Activated CD4-positive, alpha-beta memory T cell treated with anti-CD3 and anti-CD28 coated beads for 36 hours (primary cell): ENCODE measurements around the gene IL12RB1. TPM values are rescaled to one million over a fixed set of nuclear protein-coding genes. Genes with fewer than 3 reads are reported as not detected.
A peak's percentile ranks its signal among the peaks of the same experiment; 100 is the strongest.
"Not testable (repeated sequence)": the region's sequence is repeated elsewhere in the genome, so short reads cannot be mapped to it uniquely, and the experiment has no call there.

Source experiments
- CTCF ChIA-PET: fragments of 350-600 bp; sonication (Branson Sonifier 250); formaldehyde crosslinking; loops from one replicate; lab custom pipeline; 2021; ENCODE audit warnings: antibody characterized with exemption, inconsistent platforms; lab: Charles Lee
- POLR2A ChIA-PET: fragments of 350-600 bp; sonication (Branson Sonifier 250); formaldehyde crosslinking; loops from one replicate; lab custom pipeline; 2021; ENCODE audit warnings: antibody characterized with exemption; lab: Charles Lee
- DNase-seq: peaks from one replicate; pipeline ENCODE4 v3.0.0-alpha.2; 2020
- H3K27ac Mint-ChIP-seq: one replicate; pipeline ENCODE4 v1.8.0; 2021; ENCODE audit warnings: mixed read lengths
- H3K27me3 Mint-ChIP-seq: one replicate; pipeline ENCODE4 v1.8.0; 2021; ENCODE audit warnings: mixed read lengths
- H3K36me3 Mint-ChIP-seq: one replicate; pipeline ENCODE4 v1.8.0; 2021; ENCODE audit warnings: mixed read lengths
- H3K4me1 Mint-ChIP-seq: one replicate; pipeline ENCODE4 v1.8.0; 2021; ENCODE audit warnings: low read depth, mixed read lengths
- H3K4me3 Mint-ChIP-seq: one replicate; pipeline ENCODE4 v1.8.0; 2021; ENCODE audit warnings: mild to moderate bottlenecking, mixed read lengths
- H3K9me3 Mint-ChIP-seq: one replicate; pipeline ENCODE4 v1.8.0; 2021; ENCODE audit warnings: mixed read lengths
- intact Hi-C: fragments of 100-400 bp; cut with micrococcal nuclease; formaldehyde crosslinking; loops from one replicate; pipeline ENCODE4 v1.15.1; 2023
- total RNA-seq, 2 experiments: library from RNA; stranded (reverse); gene quantifications; one replicate each; pipeline ENCODE4 v1.2.3, GENCODE V29; 2021

Gene IL12RB1
- total RNA-seq, 2 experiments from 2014 or later, result 22.6 to 23.3 TPM

DNA sequence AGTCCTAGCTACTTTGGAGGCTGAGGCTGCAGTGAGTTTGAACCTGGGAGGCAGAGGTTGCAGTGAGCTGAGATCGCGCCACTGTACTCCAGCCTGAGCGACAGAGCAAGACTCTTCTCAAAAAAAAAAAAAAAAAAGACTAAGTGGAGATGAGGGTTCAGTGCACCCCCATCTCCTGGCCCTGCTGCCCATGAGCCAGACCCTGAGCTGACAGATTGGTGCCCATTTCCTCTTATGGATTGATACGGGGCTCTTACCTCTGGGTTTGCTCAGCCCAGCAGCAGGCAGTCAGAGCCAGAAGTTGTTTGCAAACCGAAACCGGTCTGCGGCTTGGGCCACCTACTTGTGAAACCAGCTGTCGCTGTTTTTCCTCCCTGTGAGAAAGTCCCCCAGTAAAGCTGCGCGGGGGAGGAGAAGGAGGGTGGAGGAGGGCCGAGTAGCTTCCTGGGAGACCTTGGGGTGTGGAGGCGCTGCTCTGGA lies 41.9 kb downstream of the IL12RB1 start:
- peaks cover 7% of the 10 kb centered on the region for H3K9me3 Mint-ChIP-seq
- peak overlapping the region; percentile 50 for H3K4me3 Mint-ChIP-seq
- CTCF ChIA-PET, result interaction anchor here (0.6 to 2.2 kb wide), 15 partner anchors 13 to 123 kb away, joined by 3 to 10 read pairs (median 4); partner anchors contain the start of genes ARRDC2 and IL12RB1
- peaks cover 2% of the 10 kb centered on the region for H3K27me3 Mint-ChIP-seq
- POLR2A ChIA-PET, result interaction anchor here (0.6 to 1.6 kb wide), 8 partner anchors 14 to 197 kb away, joined by 3 to 12 read pairs (median 4); partner anchors contain the start of genes IL12RB1 and JAK3
- H3K27ac Mint-ChIP-seq, result peak overlapping the region; percentile 75
- DNase-seq, result peak; percentile 97
- peaks cover 37% of the 10 kb centered on the region for H3K4me1 Mint-ChIP-seq
- H3K36me3 Mint-ChIP-seq, result no peaks in the 10 kb centered on the region
- intact Hi-C loops, result loop anchor here (1.0 to 2.0 kb wide), 5 partner anchors 13 to 46 kb away; no protein-coding TSS in a partner anchor

DNA sequence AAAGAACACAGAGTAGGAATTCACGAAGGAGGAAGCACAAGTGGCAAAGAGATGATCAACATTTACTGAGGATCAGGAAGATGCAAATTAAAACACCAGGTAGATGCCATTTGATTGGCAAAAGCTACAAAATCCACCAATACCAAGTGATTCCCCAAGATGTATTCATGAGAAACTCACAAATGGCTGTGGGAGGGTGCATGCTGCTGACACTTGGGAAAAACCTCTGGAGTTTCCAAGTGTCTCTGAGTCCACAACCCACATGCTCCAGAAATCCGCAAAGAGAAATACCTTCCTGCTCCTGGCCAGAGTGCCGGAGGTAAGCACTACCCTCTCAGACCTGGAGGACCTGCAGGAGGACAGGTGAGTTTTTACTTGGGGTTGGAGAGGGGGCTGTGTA lies 43.1 kb downstream of the IL12RB1 start:
- peaks cover 2% of the 10 kb centered on the region for H3K27me3 Mint-ChIP-seq
- DNase-seq, result no peak
- intact Hi-C loops, result loop anchor here (2.0 kb wide), 2 partner anchors 37 to 47 kb away; no protein-coding TSS in a partner anchor
- no peak overlapping the region for H3K27ac Mint-ChIP-seq
- ChIA-PET CTCF (interaction anchor here (1.1 to 1.7 kb wide), 4 partner anchors 18 to 125 kb away, joined by 3 to 4 read pairs (median 4); partner anchors contain the start of gene IL12RB1), POLR2A (no interaction called here)
- peaks cover 35% of the 10 kb centered on the region for H3K4me1 Mint-ChIP-seq
- H3K4me3 Mint-ChIP-seq, result no peak overlapping the region
- no peaks in the 10 kb centered on the region for H3K36me3 Mint-ChIP-seq
- H3K9me3 Mint-ChIP-seq, result peaks cover 7% of the 10 kb centered on the region

DNA sequence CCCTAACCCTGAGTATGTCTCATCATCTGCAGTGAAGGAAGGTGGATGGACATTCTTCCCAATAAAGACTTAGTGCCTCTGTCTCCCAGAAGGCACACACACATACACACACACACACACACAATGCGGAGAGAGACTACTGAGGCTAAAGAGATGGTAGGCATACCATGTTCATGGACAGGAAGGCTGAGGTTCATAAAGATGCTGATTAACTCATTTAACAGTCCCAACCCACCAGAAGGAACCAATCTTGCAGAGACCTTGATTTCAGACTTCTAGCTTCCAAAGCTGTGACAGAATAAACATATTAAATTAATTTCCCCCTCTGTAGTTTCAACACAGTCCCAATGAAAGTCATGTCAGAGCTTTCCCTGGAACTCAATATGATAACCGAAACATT lies 45.7 kb downstream of the IL12RB1 start:
- Mint-ChIP-seq H3K27me3 (peaks cover 2% of the 10 kb centered on the region), H3K4me3 (no peak overlapping the region), H3K9me3 (peaks cover 7% of the 10 kb centered on the region), H3K27ac (no peak overlapping the region), H3K36me3 (no peaks in the 10 kb centered on the region), H3K4me1 (peaks cover 27% of the 10 kb centered on the region)
- CTCF ChIA-PET, result no interaction called here
- no peak for DNase-seq
- POLR2A ChIA-PET, result no interaction called here
- intact Hi-C loops, result no loop called here

DNA sequence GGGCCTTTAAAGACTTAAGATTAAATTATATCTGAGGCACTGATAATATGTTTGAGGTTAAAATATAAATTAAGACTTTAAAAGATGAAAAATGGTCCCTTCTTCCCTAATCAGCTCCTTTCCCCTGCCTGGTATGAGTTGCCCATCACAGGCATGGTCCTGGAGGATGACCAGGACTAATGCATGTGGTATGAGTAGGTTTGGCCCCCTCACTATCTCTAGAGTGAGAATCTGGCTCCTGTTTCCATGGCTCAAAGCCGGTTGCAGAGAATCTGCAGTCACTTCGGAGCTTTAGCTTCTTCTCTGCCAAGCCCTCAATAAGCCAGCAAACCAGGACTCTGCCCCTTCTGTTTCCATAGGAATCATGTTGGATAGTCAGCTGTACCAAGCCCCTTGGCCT lies 54.6 kb downstream of the IL12RB1 start:
- intact Hi-C loops, H3K4me3 Mint-ChIP-seq, CTCF ChIA-PET, H3K36me3 Mint-ChIP-seq, H3K9me3 Mint-ChIP-seq, H3K27me3 Mint-ChIP-seq, DNase-seq, H3K4me1 Mint-ChIP-seq, H3K27ac Mint-ChIP-seq, POLR2A ChIA-PET: not testable (repeated sequence)

DNA sequence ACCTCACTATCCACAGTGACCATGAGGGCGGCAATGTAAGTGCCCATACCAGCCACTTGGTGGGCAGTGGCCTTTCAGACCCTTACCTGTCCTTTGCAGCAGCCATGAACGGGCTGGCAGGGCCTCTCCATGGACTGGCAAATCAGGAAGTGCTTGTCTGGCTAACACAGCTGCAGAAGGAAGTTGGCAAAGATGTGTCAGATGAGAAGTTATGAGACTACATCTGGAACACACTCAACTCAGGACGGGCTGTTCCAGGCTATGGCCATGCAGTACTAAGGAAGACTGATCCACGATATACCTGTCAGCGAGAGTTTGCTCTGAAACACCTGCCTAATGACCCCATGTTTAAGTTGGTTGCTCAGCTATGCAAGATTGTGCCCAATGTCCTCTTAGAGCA lies 55.3 kb downstream of the IL12RB1 start:
- intact Hi-C loops, H3K9me3 Mint-ChIP-seq, DNase-seq, POLR2A ChIA-PET, H3K27me3 Mint-ChIP-seq, H3K27ac Mint-ChIP-seq, H3K4me1 Mint-ChIP-seq, H3K36me3 Mint-ChIP-seq, H3K4me3 Mint-ChIP-seq: not testable (repeated sequence)
- CTCF ChIA-PET, result interaction anchor here (1.0 to 1.1 kb wide), 2 partner anchors 24 to 25 kb away, joined by 4 to 5 read pairs; no protein-coding TSS in a partner anchor

DNA sequence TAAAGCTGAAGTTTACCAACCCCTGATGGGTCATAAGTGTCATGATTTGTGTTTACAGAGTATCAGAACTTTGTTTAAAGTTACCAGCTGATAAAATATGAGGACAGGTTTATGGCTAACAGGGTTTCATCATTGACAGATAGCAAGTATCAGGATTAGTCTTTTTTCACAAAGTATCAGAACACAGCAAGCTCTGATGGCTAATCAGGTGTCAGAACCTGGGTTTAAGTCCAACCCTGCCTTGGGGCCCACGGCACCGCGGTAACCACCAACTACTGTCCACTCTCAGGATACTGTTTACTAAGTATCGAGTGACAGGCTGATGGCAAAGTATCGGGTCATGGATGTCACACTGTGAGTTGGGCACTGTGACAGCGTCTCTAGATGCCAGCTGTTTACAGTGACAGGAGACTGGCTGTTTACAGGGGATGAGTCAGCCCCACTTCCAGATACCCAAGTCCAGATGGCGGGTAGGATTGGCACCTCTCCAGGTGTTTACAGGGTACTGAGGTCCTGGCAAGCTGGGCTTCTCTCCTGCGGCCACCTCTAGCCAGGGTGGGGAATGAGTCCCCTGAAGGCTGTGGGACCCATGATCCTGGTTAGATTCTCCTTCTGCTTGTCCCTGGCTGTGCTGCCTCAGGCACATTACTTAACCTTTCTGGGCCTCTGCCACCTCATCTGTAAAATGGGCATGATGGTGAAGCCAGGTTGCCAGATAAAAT lies 57.0 kb downstream of the IL12RB1 start:
- no peak for DNase-seq
- no peak overlapping the region for H3K27ac Mint-ChIP-seq
- no peaks in the 10 kb centered on the region for H3K36me3 Mint-ChIP-seq
- H3K4me1 Mint-ChIP-seq, result peaks cover 10% of the 10 kb centered on the region
- H3K4me3 Mint-ChIP-seq, result no peak overlapping the region
- intact Hi-C loops, result no loop called here
- ChIA-PET POLR2A (no interaction called here), CTCF (interaction anchor here (0.8 kb wide), 1 partner anchor 20 kb away, joined by 4 read pairs; no protein-coding TSS in a partner anchor)
- no peaks in the 10 kb centered on the region for H3K27me3 Mint-ChIP-seq
- H3K9me3 Mint-ChIP-seq, result no peaks in the 10 kb centered on the region

DNA sequence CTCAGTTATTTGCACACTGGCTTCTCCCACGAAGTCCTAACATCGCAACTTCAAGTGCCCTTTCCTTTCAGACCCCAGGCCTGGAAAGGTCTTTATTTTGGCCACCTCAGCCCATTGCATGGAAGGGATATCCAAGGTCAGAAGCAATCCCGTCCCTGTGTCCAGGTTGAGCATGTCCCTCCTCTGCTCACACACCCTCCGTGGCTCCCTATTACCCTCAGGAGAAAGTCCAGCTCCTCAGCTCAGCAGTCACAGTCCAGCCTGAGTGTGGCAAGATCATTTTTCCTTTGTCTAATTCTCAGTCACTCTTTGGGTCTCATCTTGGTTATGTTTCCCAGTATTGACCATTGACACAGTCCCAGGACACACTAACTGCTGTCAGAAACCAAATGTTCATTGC lies 59.6 kb downstream of the IL12RB1 start:
- Mint-ChIP-seq H3K27me3 (no peaks in the 10 kb centered on the region), H3K27ac (no peak overlapping the region), H3K9me3 (no peaks in the 10 kb centered on the region), H3K4me3 (no peak overlapping the region), H3K36me3 (no peaks in the 10 kb centered on the region), H3K4me1 (peaks cover 31% of the 10 kb centered on the region)
- intact Hi-C loops, result no loop called here
- no peak for DNase-seq
- POLR2A ChIA-PET, result no interaction called here
- CTCF ChIA-PET, result no interaction called here

DNA sequence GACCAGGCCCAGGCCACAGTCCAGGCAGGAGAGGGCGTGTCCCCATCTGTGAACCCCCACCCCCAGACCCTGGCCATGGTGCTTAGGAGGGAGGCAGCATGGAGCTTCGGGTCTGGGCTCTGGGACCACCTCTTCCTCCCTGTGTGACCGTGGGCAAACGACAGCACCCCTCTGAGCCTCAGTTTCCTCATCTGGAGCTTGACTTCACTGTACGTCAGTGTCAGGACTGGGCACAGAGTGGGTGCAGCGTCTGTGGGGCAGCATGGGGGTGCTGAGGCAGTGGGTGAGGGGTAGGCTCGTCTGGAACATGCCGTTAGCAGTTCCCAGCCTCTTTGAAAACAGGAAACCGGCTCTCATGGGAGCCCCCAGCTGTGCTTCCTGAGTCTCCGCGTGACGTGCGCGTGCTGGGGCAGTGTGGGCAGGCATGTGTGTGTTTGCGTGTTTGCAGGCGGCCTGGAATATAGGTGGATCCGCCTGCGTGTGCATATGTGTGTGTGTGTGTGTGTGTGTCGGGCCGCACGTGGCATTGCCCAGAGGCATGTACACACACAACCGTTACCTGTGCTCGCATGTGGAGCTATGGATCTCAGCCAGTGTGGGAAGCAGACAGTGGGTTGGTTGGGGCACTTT lies 63.0 kb downstream of the IL12RB1 start:
- Mint-ChIP-seq H3K27me3 (no peaks in the 10 kb centered on the region), H3K9me3 (no peaks in the 10 kb centered on the region), H3K36me3 (no peaks in the 10 kb centered on the region), H3K27ac (peak overlapping the region; percentile 81), H3K4me3 (peak overlapping the region; percentile 68), H3K4me1 (peaks cover 49% of the 10 kb centered on the region)
- peak; percentile 69 for DNase-seq
- POLR2A ChIA-PET, result interaction anchor here (0.7 to 1.5 kb wide), 5 partner anchors 10 to 33 kb away, joined by 3 to 6 read pairs (median 5); partner anchors contain the start of gene ARRDC2
- CTCF ChIA-PET, result interaction anchor here (0.6 to 1.5 kb wide), 7 partner anchors 16 to 164 kb away, joined by 3 to 6 read pairs (median 4); partner anchors contain the start of gene RPL18A
- intact Hi-C loops, result loop anchor here (2.0 to 5.0 kb wide), 2 partner anchors 15 to 34 kb away; partner anchors contain the start of gene ARRDC2

DNA sequence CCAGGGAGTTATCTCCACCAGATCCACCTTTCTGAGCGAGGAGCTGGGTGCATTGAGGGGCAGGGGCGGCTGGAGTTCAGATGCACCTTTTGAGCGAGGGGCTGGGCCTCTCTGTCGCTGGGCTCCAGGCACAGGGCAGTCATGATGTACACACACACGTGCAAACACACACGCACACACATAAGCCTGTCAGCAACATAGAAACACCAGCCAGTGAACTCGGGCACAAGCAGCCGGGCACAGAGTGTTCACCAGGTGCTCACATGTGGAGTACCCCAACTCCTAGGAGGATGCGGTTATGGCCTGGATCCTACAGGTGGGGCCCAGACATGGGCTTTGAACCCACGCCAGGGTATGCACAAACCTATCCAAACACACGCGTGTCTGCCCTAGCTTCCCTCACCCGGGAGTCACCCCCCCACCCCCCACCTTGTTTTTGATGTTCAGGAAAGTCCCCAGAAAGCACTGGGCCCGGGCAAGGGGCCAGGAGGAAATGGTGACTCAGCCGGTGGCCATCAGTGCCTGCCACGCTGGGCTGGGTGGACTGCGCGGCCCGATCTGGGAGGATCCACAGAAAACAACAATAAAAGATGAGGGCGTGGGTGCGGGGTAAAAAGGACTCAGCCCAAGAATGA lies 65.5 kb downstream of the IL12RB1 start:
- peak; percentile 84 for DNase-seq
- ChIA-PET POLR2A (interaction anchor here (0.7 to 1.9 kb wide), 4 partner anchors 9 to 36 kb away, joined by 3 to 7 read pairs (median 4); no protein-coding TSS in a partner anchor), CTCF (interaction anchor here (0.5 to 1.1 kb wide), 2 partner anchors 34 to 84 kb away, joined by 3 read pairs; no protein-coding TSS in a partner anchor)
- intact Hi-C loops, result loop anchor here (1.0 to 5.0 kb wide), 2 partner anchors 24 to 36 kb away; no protein-coding TSS in a partner anchor
- Mint-ChIP-seq H3K36me3 (no peaks in the 10 kb centered on the region), H3K27me3 (no peaks in the 10 kb centered on the region), H3K4me3 (peak overlapping the region; percentile 76), H3K4me1 (peaks cover 58% of the 10 kb centered on the region), H3K27ac (peak overlapping the region; percentile 95), H3K9me3 (no peaks in the 10 kb centered on the region)

DNA sequence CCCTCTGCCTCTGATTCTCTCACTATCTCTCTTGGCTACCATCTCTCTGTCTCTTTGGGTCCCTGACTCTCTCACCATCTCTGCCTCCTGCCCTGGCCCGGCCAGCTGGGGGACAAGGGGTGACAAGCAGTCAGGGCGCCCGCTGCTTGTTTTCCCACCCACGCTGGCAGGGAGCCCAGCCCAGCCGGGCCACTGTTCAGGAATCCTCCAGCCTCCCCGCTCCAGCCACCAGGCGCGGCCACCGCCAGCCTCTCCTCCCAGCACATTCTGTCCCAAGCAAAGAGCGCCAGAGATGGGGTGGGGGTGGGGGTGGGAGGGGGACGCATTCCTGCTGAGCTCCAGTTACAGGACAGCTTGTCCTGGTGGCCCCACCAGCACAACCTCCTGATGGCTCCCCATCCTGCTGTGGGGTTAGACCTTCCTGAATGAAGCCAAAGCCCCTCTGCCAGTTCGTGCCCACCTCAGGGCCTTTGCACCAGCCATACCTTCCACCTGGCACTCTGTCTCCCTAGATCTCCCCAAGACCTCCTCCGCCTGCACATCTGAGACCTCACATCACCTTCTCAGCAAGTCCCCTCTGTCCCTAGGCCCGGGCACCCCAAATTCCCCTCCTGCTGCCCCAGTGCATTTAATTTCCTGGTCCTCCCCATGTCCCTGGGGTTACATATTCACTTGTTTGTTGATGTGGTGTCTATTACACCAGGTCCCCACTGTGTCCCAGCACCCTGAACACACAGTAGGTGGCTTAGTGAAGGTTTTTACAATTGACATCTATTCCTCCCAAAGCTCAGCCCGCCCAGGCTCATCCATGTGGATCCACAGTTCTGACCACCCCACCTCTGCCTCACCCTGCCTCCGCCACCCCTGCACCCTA lies 66.3 kb downstream of the IL12RB1 start:
- Mint-ChIP-seq H3K27ac (peak overlapping the region; percentile 95), H3K4me1 (peaks cover 60% of the 10 kb centered on the region), H3K36me3 (peaks cover 2% of the 10 kb centered on the region), H3K4me3 (no peak overlapping the region), H3K27me3 (no peaks in the 10 kb centered on the region), H3K9me3 (no peaks in the 10 kb centered on the region)
- ChIA-PET POLR2A (interaction anchor here (0.7 to 1.9 kb wide), 3 partner anchors 8 to 25 kb away, joined by 3 to 7 read pairs (median 4); no protein-coding TSS in a partner anchor), CTCF (interaction anchor here (1.1 kb wide), 1 partner anchor 35 kb away, joined by 3 read pairs; no protein-coding TSS in a partner anchor)
- no peak for DNase-seq
- intact Hi-C loops, result loop anchor here (1.0 to 5.0 kb wide), 2 partner anchors 25 to 37 kb away; no protein-coding TSS in a partner anchor
